Measurements from ENCODE around the gene ATG10. TPM values are rescaled to one million over a fixed set of nuclear protein-coding genes. Genes with fewer than 3 reads are reported as not detected.

ATG10 gene
- total RNA-seq, 1 experiment from 2014 or later: 12.2 TPM

DNA sequence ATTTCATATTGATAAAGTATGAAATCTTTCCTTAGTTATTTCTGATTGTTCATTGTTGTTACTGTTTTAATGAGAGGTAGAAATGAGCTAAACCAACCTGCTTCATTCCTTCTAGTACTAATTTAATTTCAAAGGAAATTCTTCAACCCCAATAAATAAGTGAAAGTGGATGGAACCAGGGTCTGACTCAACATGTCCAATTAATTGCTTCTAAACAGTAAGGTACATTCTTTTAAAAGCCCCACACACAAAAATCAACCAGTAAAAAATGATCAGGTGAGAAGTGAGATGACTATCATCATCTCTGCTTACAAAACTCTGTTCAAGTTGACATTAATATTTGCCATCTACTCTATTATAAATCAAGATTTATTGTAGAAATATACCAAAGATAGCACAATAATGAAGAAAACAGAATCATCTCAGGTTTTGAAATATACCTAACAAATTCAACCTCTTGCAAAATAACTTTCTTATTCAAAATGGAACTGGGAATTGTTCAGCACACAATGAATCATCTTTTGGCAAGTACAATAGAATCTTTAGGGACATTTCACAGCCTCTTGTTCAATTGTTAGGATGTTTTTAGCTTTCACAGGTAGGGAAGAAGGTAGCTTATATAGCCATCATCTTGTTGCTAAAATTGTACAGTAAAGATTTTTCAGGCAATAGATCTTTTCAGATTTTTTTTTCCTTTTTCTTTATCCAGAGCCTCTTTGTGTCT, 191.8 kb downstream of the ATG10 start:
- H3K4me1 Mint-ChIP-seq: peaks cover 38% of the 10 kb centered on the region
- CTCF ChIA-PET: interaction anchor here (0.7 to 3.2 kb wide), 6 partner anchors 57 to 862 kb away, joined by 3 to 29 read pairs (median 4); no protein-coding TSS in a partner anchor
- H3K4me3 Mint-ChIP-seq: no peak overlapping the region
- H3K9me3 Mint-ChIP-seq: no peaks in the 10 kb centered on the region; the same call in 1 of the 2 replicates
- H3K27me3 Mint-ChIP-seq (ENCODE audit: low read depth): no peaks in the 10 kb centered on the region
- DNase-seq (ENCODE audit: low spot score) (no peak), ATAC-seq (no peak)
- no peaks in the 10 kb centered on the region for H3K36me3 Mint-ChIP-seq
- POLR2A ChIA-PET: no interaction called here
- no peak for TF ChIP-seq JAZF1 (CRISPR knock-in tag; IDR thresholded peaks at IDR 0.05)
- H3K27ac Mint-ChIP-seq: peak overlapping the region; percentile 41; the same call in 1 of the 2 replicates

DNA sequence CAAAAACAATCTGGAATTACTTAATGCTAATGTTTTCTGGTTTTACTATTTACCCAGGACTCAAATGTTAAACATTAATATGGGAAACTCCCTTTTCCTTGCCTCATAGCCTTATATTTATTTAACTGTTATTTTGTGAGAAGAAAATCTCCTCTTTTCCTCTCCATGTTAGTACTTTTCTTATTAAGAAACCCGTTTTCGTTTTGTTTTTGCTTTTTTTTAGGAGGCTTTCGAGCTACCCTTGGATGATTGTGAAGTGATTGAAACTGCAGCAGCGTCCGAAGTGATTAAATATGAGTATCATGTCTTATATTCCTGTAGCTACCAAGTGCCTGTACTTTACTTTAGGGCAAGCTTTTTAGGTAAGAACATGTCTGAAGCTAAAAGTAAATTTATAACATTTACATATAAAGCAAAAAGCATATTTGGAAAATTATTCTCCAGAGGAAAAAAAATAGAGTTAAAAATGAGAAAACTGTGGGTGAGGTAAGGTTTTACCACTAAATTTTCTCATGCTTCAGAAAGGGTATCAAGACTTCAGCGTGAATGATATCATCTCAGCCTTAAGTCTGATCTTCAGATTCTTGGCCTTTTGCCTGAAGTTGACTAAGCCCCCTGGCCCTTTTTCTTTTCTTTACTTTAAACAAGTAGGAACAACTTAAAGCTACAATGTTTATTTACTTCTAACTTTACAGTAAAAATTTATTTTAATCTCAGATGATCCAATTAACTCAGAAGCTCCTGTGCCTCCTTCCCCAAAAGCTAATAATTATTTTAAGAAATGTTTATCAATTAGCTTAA, 192.6 kb downstream of the ATG10 start:
- TF ChIP-seq, protein P1, sequence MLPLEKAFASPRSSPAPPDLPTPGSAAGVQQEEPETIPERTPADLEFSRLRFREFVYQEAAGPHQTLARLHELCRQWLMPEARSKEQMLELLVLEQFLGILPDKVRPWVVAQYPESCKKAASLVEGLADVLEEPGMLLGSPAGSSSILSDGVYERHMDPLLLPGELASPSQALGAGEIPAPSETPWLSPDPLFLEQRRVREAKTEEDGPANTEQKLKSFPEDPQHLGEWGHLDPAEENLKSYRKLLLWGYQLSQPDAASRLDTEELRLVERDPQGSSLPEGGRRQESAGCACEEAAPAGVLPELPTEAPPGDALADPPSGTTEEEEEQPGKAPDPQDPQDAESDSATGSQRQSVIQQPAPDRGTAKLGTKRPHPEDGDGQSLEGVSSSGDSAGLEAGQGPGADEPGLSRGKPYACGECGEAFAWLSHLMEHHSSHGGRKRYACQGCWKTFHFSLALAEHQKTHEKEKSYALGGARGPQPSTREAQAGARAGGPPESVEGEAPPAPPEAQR (CRISPR knock-in tag; IDR thresholded peaks at IDR 0.05): no peak
- TF ChIP-seq, protein P2, sequence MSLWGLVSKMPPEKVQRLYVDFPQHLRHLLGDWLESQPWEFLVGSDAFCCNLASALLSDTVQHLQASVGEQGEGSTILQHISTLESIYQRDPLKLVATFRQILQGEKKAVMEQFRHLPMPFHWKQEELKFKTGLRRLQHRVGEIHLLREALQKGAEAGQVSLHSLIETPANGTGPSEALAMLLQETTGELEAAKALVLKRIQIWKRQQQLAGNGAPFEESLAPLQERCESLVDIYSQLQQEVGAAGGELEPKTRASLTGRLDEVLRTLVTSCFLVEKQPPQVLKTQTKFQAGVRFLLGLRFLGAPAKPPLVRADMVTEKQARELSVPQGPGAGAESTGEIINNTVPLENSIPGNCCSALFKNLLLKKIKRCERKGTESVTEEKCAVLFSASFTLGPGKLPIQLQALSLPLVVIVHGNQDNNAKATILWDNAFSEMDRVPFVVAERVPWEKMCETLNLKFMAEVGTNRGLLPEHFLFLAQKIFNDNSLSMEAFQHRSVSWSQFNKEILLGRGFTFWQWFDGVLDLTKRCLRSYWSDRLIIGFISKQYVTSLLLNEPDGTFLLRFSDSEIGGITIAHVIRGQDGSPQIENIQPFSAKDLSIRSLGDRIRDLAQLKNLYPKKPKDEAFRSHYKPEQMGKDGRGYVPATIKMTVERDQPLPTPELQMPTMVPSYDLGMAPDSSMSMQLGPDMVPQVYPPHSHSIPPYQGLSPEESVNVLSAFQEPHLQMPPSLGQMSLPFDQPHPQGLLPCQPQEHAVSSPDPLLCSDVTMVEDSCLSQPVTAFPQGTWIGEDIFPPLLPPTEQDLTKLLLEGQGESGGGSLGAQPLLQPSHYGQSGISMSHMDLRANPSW (CRISPR knock-in tag; conservative IDR thresholded peaks at IDR 0.05; ENCODE audit: low read depth): no peak
- TF ChIP-seq, protein P3, sequence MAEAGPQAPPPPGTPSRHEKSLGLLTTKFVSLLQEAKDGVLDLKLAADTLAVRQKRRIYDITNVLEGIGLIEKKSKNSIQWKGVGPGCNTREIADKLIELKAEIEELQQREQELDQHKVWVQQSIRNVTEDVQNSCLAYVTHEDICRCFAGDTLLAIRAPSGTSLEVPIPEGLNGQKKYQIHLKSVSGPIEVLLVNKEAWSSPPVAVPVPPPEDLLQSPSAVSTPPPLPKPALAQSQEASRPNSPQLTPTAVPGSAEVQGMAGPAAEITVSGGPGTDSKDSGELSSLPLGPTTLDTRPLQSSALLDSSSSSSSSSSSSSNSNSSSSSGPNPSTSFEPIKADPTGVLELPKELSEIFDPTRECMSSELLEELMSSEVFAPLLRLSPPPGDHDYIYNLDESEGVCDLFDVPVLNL (CRISPR knock-in tag; IDR thresholded peaks at IDR 0.05; ENCODE audit: borderline replicate concordance, low read depth): no peak
- TF ChIP-seq, protein P4, sequence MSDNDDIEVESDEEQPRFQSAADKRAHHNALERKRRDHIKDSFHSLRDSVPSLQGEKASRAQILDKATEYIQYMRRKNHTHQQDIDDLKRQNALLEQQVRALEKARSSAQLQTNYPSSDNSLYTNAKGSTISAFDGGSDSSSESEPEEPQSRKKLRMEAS (CRISPR knock-in tag; IDR thresholded peaks at IDR 0.05): no peak
- TF ChIP-seq CREB1 (CRISPR knock-in tag; IDR thresholded peaks at IDR 0.05) (no peak), PRRX2 (CRISPR knock-in tag; IDR thresholded peaks at IDR 0.05) (no peak), ATF1 (CRISPR knock-in tag; IDR thresholded peaks at IDR 0.05) (no peak), ZNF671 (CRISPR knock-in tag; IDR thresholded peaks at IDR 0.05) (no peak), EMX1 (CRISPR knock-in tag; IDR thresholded peaks at IDR 0.05) (no peak), ZBTB21 (CRISPR knock-in tag; IDR thresholded peaks at IDR 0.05; ENCODE audit: borderline replicate concordance) (no peak), SMAD3 (CRISPR knock-in tag; IDR thresholded peaks at IDR 0.05; ENCODE audit: borderline replicate concordance) (no peak), OVOL2 (CRISPR knock-in tag; IDR thresholded peaks at IDR 0.05; ENCODE audit: borderline replicate concordance) (no peak)
- TF ChIP-seq, protein P5, sequence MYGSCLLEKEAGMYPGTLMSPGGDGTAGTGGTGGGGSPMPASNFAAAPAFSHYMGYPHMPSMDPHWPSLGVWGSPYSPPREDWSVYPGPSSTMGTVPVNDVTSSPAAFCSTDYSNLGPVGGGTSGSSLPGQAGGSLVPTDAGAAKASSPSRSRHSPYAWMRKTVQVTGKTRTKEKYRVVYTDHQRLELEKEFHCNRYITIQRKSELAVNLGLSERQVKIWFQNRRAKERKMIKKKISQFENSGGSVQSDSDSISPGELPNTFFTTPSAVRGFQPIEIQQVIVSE (CRISPR knock-in tag; IDR thresholded peaks at IDR 0.05; ENCODE audit: borderline replicate concordance): no peak
- TF ChIP-seq, protein P6, sequence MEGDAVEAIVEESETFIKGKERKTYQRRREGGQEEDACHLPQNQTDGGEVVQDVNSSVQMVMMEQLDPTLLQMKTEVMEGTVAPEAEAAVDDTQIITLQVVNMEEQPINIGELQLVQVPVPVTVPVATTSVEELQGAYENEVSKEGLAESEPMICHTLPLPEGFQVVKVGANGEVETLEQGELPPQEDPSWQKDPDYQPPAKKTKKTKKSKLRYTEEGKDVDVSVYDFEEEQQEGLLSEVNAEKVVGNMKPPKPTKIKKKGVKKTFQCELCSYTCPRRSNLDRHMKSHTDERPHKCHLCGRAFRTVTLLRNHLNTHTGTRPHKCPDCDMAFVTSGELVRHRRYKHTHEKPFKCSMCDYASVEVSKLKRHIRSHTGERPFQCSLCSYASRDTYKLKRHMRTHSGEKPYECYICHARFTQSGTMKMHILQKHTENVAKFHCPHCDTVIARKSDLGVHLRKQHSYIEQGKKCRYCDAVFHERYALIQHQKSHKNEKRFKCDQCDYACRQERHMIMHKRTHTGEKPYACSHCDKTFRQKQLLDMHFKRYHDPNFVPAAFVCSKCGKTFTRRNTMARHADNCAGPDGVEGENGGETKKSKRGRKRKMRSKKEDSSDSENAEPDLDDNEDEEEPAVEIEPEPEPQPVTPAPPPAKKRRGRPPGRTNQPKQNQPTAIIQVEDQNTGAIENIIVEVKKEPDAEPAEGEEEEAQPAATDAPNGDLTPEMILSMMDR (IDR thresholded peaks at IDR 0.05): no peak
- TF ChIP-seq, protein P7, sequence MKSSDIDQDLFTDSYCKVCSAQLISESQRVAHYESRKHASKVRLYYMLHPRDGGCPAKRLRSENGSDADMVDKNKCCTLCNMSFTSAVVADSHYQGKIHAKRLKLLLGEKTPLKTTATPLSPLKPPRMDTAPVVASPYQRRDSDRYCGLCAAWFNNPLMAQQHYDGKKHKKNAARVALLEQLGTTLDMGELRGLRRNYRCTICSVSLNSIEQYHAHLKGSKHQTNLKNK (CRISPR knock-in tag; IDR thresholded peaks at IDR 0.05): no peak
- TF ChIP-seq, protein P8, sequence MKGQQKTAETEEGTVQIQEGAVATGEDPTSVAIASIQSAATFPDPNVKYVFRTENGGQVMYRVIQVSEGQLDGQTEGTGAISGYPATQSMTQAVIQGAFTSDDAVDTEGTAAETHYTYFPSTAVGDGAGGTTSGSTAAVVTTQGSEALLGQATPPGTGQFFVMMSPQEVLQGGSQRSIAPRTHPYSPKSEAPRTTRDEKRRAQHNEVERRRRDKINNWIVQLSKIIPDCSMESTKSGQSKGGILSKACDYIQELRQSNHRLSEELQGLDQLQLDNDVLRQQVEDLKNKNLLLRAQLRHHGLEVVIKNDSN (CRISPR knock-in tag; IDR thresholded peaks at IDR 0.05): no peak
- POLR2A ChIA-PET: no interaction called here
- Mint-ChIP-seq H3K9me3 (no peaks in the 10 kb centered on the region; the same call in 1 of the 2 replicates), H3K4me1 (peaks cover 43% of the 10 kb centered on the region), H3K27me3 (ENCODE audit: low read depth) (no peaks in the 10 kb centered on the region), H3K36me3 (no peaks in the 10 kb centered on the region), H3K4me3 (no peak overlapping the region), H3K27ac (no peak overlapping the region)
- DNase-seq (ENCODE audit: low spot score): no peak
- CTCF ChIA-PET: interaction anchor here (0.6 to 3.2 kb wide), 17 partner anchors 28 to 863 kb away, joined by 3 to 45 read pairs (median 4); no protein-coding TSS in a partner anchor
- no peak for ATAC-seq

Data from WTC11 (cell line).